CD14-positive monocyte (primary cell): ENCODE results near the gene SCRN1. TPM values are rescaled to one million over a fixed set of nuclear protein-coding genes. Genes with fewer than 3 reads are reported as not detected.

Experiments
- DNase-seq, 3 donors: peaks; one replicate each; pipeline ENCODE4 v3.0.0-alpha.2; 2011 to 2022
- H2AFZ ChIP-seq: 2 replicates; pipeline ENCODE4 v1.6.0; 2012; ENCODE audit warnings: mild to moderate bottlenecking, low read depth, low read length, inconsistent platforms; ENCODE audit not compliant: insufficient read depth, poor library complexity, severe bottlenecking
- H3K27ac ChIP-seq, 2 donors: 1 replicate in 1 of 2; 2 replicates in 1 of 2; pipeline ENCODE4 v1.5.1; 2012 to 2013; ENCODE audit warnings: low read length in 2 of 2, control low read depth in 1 of 2, inconsistent platforms in 1 of 2, low read depth in 1 of 2, mild to moderate bottlenecking in 1 of 2
- H3K27me3 ChIP-seq, 2 donors: one replicate each; pipeline versions ENCODE4 v1.6.0 to v1.6.1; 2011 to 2013; ENCODE audit warnings: low read length in 2 of 2; ENCODE audit not compliant: control insufficient read depth in 2 of 2, insufficient read depth in 2 of 2
- H3K36me3 ChIP-seq, 2 donors: replicated peaks in 1 of 2; 1 replicate in 1 of 2; 2 replicates in 1 of 2; pipeline versions ENCODE4 v1.5.1 to v1.6.1; 2012 to 2013; ENCODE audit warnings: low read length in 2 of 2, control low read depth in 1 of 2, inconsistent platforms in 1 of 2, mild to moderate bottlenecking in 1 of 2; ENCODE audit not compliant: insufficient read depth in 2 of 2, control insufficient read depth in 1 of 2
- H3K4me1 ChIP-seq, 2 donors: 1 replicate in 1 of 2; 2 replicates in 1 of 2; pipeline versions ENCODE4 v1.5.1 to v1.6.1; 2012 to 2013; ENCODE audit warnings: low read length in 2 of 2, control low read depth in 1 of 2, inconsistent platforms in 1 of 2, mild to moderate bottlenecking in 1 of 2, moderate library complexity in 1 of 2; ENCODE audit not compliant: insufficient read depth in 2 of 2, control insufficient read depth in 1 of 2
- H3K4me2 ChIP-seq: replicated peaks from 2 replicates; pipeline ENCODE3; 2012; ENCODE audit warnings: low read length, moderate library complexity, mild to moderate bottlenecking; ENCODE audit not compliant: poor library complexity, severe bottlenecking; ENCODE audit errors: extremely low read depth
- H3K4me3 ChIP-seq, 3 experiments: fragments of 200-600 bp in 1 of 3; sonication (generic) in 1 of 3; replicated peaks in 1 of 3; 1 replicate in 2 of 3; 2 replicates in 1 of 3; pipeline ENCODE4 v1.5.1; 2011 to 2013; ENCODE audit warnings: low read length in 3 of 3, mild to moderate bottlenecking in 3 of 3, control low read depth in 2 of 3, low read depth in 2 of 3, inconsistent platforms in 1 of 3, moderate library complexity in 1 of 3
- H3K79me2 ChIP-seq: 2 replicates; pipeline ENCODE4 v1.6.0; 2012; ENCODE audit warnings: mild to moderate bottlenecking, control low read depth, inconsistent platforms, low read length, moderate library complexity; ENCODE audit not compliant: insufficient read depth
- H3K9ac ChIP-seq: 2 replicates; pipeline ENCODE4 v1.6.0; 2017; ENCODE audit warnings: low read length, mild to moderate bottlenecking; ENCODE audit not compliant: insufficient read depth, poor library complexity, severe bottlenecking
- H3K9me3 ChIP-seq, 2 donors: replicated peaks in 1 of 2; 1 replicate in 1 of 2; 2 replicates in 1 of 2; pipeline versions ENCODE4 v1.5.1 to v1.6.1; 2012 to 2013; ENCODE audit warnings: low read length in 2 of 2, control low read depth in 1 of 2; ENCODE audit not compliant: control insufficient read depth in 1 of 2, insufficient read depth in 1 of 2
- H4K20me1 ChIP-seq: 2 replicates; pipeline ENCODE4 v1.6.0; 2012; ENCODE audit warnings: mild to moderate bottlenecking, low read length, control low read depth, moderate library complexity; ENCODE audit not compliant: insufficient read depth
- H3K27ac Mint-ChIP-seq, 7 donors: one replicate each; pipeline ENCODE4 v1.8.0; 2020; ENCODE audit warnings: mild to moderate bottlenecking in 7 of 7, mixed read lengths in 7 of 7, moderate library complexity in 6 of 7, inconsistent platforms in 2 of 7
- H3K27me3 Mint-ChIP-seq, 3 donors: one replicate each; pipeline ENCODE4 v1.8.0; 2021 to 2022; ENCODE audit warnings: low read depth in 3 of 3, mild to moderate bottlenecking in 3 of 3, mixed read lengths in 3 of 3, moderate library complexity in 3 of 3, inconsistent platforms in 1 of 3
- H3K36me3 Mint-ChIP-seq, 2 donors: one replicate each; pipeline ENCODE4 v1.8.0; 2020; ENCODE audit warnings: mixed read lengths in 2 of 2, inconsistent platforms in 1 of 2, mild to moderate bottlenecking in 1 of 2
- H3K4me1 Mint-ChIP-seq: one replicate; pipeline ENCODE4 v1.8.0; 2020; ENCODE audit warnings: mild to moderate bottlenecking, mixed read lengths
- H3K4me3 Mint-ChIP-seq, 2 donors: one replicate each; pipeline ENCODE4 v1.8.0; 2020; ENCODE audit warnings: mild to moderate bottlenecking in 2 of 2, mixed read lengths in 2 of 2, moderate library complexity in 1 of 2
- H3K9me3 Mint-ChIP-seq, 7 donors: one replicate each; pipeline ENCODE4 v1.8.0; 2020 to 2022; ENCODE audit warnings: mixed read lengths in 7 of 7, mild to moderate bottlenecking in 6 of 7, moderate library complexity in 6 of 7, inconsistent platforms in 2 of 7
- CTCF ChIP-seq: fragments of 200-600 bp; IDR thresholded peaks from one replicate; pipeline ENCODE4 v1.8.0; 2022; ENCODE audit warnings: antibody characterized with exemption, mild to moderate bottlenecking
- WGBS: methylation state at CpG from one replicate; pipeline ENCODE4 v1.1.5; 2013; ENCODE audit warnings: missing lambda C conversion rate; ENCODE audit not compliant: insufficient coverage; 5-methylcytosine and 5-hydroxymethylcytosine counted together
- intact Hi-C, 2 donors: fragments of 100-400 bp; cut with micrococcal nuclease; formaldehyde crosslinking; loops; one replicate each; pipeline versions ENCODE4 v1.15.0 to v1.15.1; 2023
- polyA plus RNA-seq, 3 donors: library from polyadenylated mRNA; depleted of rRNA in 1 of 3; unstranded in 2 of 3; stranded (reverse) in 1 of 3; fragments of 300-500 nt in 2 of 3; fragments of >200 nt in 1 of 3; fragmentation: Illumina TruSeq in 2 of 3; gene quantifications; 1 replicate in 2 of 3; 2 replicates in 1 of 3; pipeline ENCODE4 v1.2.3, GENCODE V29; 2012 to 2021

The SCRN1 gene
- polyA plus RNA-seq, 3 donors, result 8.4 to 12.1 (median 8.6) TPM

GRCh38 chr7:29987811-29988317 lies 1.7 kb downstream of the SCRN1 start:
- peaks cover 43% of the 10 kb centered on the region for H3K79me2 ChIP-seq
- no peak for TF ChIP-seq CTCF
- Mint-ChIP-seq H3K36me3 (peaks cover 4 to 8% of the 10 kb centered on the region in 2 donors), H3K9me3 (peaks cover 0 to 13% (median 9%) of the 10 kb centered on the region in 7 donors), H3K4me1 (peaks cover 38% of the 10 kb centered on the region), H3K27me3 (peaks cover 5 to 12% (median 8%) of the 10 kb centered on the region in 3 donors), H3K27ac (peak overlapping the region; percentile 65 to 93 (median 90)), H3K4me3 (peak overlapping the region; percentile 81 to 93)
- H3K27me3 ChIP-seq, result peaks cover 0 to 5% of the 10 kb centered on the region in 2 donors
- H3K9me3 ChIP-seq, result peaks cover 5 to 7% of the 10 kb centered on the region in 2 donors
- 60% methylated on average over 2 of the region's 8 CpGs for WGBS
- peak overlapping the region; percentile 93 for H3K9ac ChIP-seq
- no peaks in the 10 kb centered on the region for H3K36me3 ChIP-seq
- H3K27ac ChIP-seq, result peak overlapping the region; percentile 64 to 76
- peaks cover 36 to 47% of the 10 kb centered on the region in 2 donors for H3K4me1 ChIP-seq
- intact Hi-C loops, result loop anchor here in 1 of 2 donors (5.0 kb wide), 1 partner anchor 39 kb away; the partner anchor contains the start of genes FKBP14 and PLEKHA8
- peak overlapping the region; percentile 97 for H2AFZ ChIP-seq
- peak overlapping the region; percentile 84 to 96 (median 89) for H3K4me3 ChIP-seq
- DNase-seq, result peak; percentile 51 to 87 (median 82)
- no peaks in the 10 kb centered on the region for H4K20me1 ChIP-seq
- H3K4me2 ChIP-seq, result peak overlapping the region; percentile 89

GRCh38 chr7:29987083-29987482 lies 2.5 kb downstream of the SCRN1 start:
- H3K27ac Mint-ChIP-seq, result peak overlapping the region in 6 of 7 donors; percentile 10 to 83 (median 60)
- Histone ChIP-seq H3K4me3 (no peak overlapping the region), H3K9ac (no peak overlapping the region), H3K4me1 (peaks cover 36 to 47% of the 10 kb centered on the region in 2 donors), H4K20me1 (no peaks in the 10 kb centered on the region), H3K36me3 (no peaks in the 10 kb centered on the region), H2AFZ (peak overlapping the region; percentile 97), H3K79me2 (peaks cover 43% of the 10 kb centered on the region), H3K27ac (peak overlapping the region in 1 of 2 donors; percentile 76), H3K4me2 (no peak overlapping the region), H3K27me3 (peaks cover 0 to 5% of the 10 kb centered on the region in 2 donors), H3K9me3 (peaks cover 0 to 3% of the 10 kb centered on the region in 2 donors)
- WGBS, result no CpG with 5 or more reads among the region's 2 CpGs
- no peak overlapping the region for H3K4me3 Mint-ChIP-seq
- H3K4me1 Mint-ChIP-seq, result peaks cover 38% of the 10 kb centered on the region
- intact Hi-C loops, result loop anchor here in 1 of 2 donors (5.0 kb wide), 1 partner anchor 40 kb away; the partner anchor contains the start of genes FKBP14 and PLEKHA8
- TF ChIP-seq CTCF, result no peak
- H3K36me3 Mint-ChIP-seq, result peaks cover 4 to 8% of the 10 kb centered on the region in 2 donors
- DNase-seq, result peak in 1 of 3 donors; percentile 35
- peaks cover 0 to 5% (median 2%) of the 10 kb centered on the region in 7 donors for H3K9me3 Mint-ChIP-seq
- H3K27me3 Mint-ChIP-seq, result peaks cover 5 to 12% (median 8%) of the 10 kb centered on the region in 3 donors
